Esophagus squamous epithelium (tissue), 4 donors: ENCODE measurements around the gene HIBCH.
"Not testable (repeated sequence)": the region's sequence is repeated elsewhere in the genome, so short reads cannot be mapped to it uniquely, and the experiment has no call there.

ENCODE experiments used
- POLR2A ChIP-seq, 4 donors: fragments of 450-650 bp; IDR thresholded peaks; one replicate each; pipeline ENCODE4 v1.6.1; 2017; ENCODE audit warnings: antibody characterized with exemption in 4 of 4, mild to moderate bottlenecking in 4 of 4, moderate library complexity in 3 of 4
- TF ChIP-seq, protein P1 (sequence below), 6 experiments: fragments of 450-650 bp in 4 of 6; fragments of 200-600 bp in 2 of 6; sonication (generic) in 2 of 6; IDR thresholded peaks; one replicate each; pipeline ENCODE4 v1.5.1; 2016 to 2019; ENCODE audit warnings: antibody characterized with exemption in 6 of 6, mild to moderate bottlenecking in 4 of 6, moderate library complexity in 4 of 6

GRCh38 chr2:190279256-190280134 is 40.1 kb downstream of the HIBCH start:
- TF ChIP-seq, protein P1, sequence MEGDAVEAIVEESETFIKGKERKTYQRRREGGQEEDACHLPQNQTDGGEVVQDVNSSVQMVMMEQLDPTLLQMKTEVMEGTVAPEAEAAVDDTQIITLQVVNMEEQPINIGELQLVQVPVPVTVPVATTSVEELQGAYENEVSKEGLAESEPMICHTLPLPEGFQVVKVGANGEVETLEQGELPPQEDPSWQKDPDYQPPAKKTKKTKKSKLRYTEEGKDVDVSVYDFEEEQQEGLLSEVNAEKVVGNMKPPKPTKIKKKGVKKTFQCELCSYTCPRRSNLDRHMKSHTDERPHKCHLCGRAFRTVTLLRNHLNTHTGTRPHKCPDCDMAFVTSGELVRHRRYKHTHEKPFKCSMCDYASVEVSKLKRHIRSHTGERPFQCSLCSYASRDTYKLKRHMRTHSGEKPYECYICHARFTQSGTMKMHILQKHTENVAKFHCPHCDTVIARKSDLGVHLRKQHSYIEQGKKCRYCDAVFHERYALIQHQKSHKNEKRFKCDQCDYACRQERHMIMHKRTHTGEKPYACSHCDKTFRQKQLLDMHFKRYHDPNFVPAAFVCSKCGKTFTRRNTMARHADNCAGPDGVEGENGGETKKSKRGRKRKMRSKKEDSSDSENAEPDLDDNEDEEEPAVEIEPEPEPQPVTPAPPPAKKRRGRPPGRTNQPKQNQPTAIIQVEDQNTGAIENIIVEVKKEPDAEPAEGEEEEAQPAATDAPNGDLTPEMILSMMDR (IDR thresholded peaks at IDR 0.05) = not testable (repeated sequence)
- TF ChIP-seq POLR2A (IDR thresholded peaks at IDR 0.05) = not testable (repeated sequence)
